ENCODE data around the gene CAND1. TPM values are rescaled to one million over a fixed set of nuclear protein-coding genes. Genes with fewer than 3 reads are reported as not detected.

The CAND1 gene
- total and polyA plus RNA-seq, 10 donors: 14.1 to 111 (median 82.0) TPM

GRCh38 chr12:67237231-67237630 lies 31.9 kb upstream of the CAND1 start:
- TF ChIP-seq POLR2A (IDR thresholded peaks at IDR 0.05): no peak
- TF ChIP-seq POLR2AphosphoS5 (IDR thresholded peaks at IDR 0.05): no peak
- TF ChIP-seq CTCF (IDR thresholded peaks at IDR 0.05 in 8 of 11, conservative IDR thresholded peaks at IDR 0.05 in 3 of 11): no peak
- H3K4me1 ChIP-seq: no peaks in the 10 kb centered on the region

GRCh38 chr12:67239061-67239460 lies 30.1 kb upstream of the CAND1 start:
- Histone ChIP-seq H3K9me3 (peaks cover 0 to 11% (median 8%) of the 10 kb centered on the region in 8 donors), H3K36me3 (no peaks in the 10 kb centered on the region), H3K4me3 (no peak overlapping the region), H3K27me3 (replicated peaks in 1 of 7) (no peaks in the 10 kb centered on the region), H3K4me1 (no peaks in the 10 kb centered on the region), H3K27ac (no peak overlapping the region)
- WGBS, 5 donors: 32 to 76% (median 69%) methylated on average over 2 of the region's 2 CpGs
- intact Hi-C loops (cut with DNase I; ENCODE audit: low total_unique reads): no loop called here
- TF ChIP-seq POLR2A (IDR thresholded peaks at IDR 0.05) (no peak), CTCF (IDR thresholded peaks at IDR 0.05 in 8 of 11, conservative IDR thresholded peaks at IDR 0.05 in 3 of 11) (no peak), POLR2AphosphoS5 (IDR thresholded peaks at IDR 0.05) (no peak)
- no peak for DNase-seq

More at GRCh38 chr12:67237231-67237630, 31.9 kb upstream of the CAND1 start:
- Histone ChIP-seq H3K27me3 (replicated peaks in 1 of 7) (no peaks in the 10 kb centered on the region), H3K4me3 (no peak overlapping the region), H3K27ac (no peak overlapping the region), H3K9me3 (peaks cover 0 to 11% (median 8%) of the 10 kb centered on the region in 8 donors), H3K36me3 (no peaks in the 10 kb centered on the region)
- 63 to 74% (median 68%) methylated on average over 4 of the region's 4 CpGs for WGBS, 5 donors
- DNase-seq: no peak
- intact Hi-C loops (cut with DNase I; ENCODE audit: low total_unique reads): no loop called here

GRCh38 chr12:67241482-67241881 lies 27.7 kb upstream of the CAND1 start:
- no peaks in the 10 kb centered on the region for H3K4me1 ChIP-seq

GRCh38 chr12:67243260-67243659 lies 25.9 kb upstream of the CAND1 start:
- TF ChIP-seq CTCF (IDR thresholded peaks at IDR 0.05 in 8 of 11, conservative IDR thresholded peaks at IDR 0.05 in 3 of 11): no peak
- TF ChIP-seq POLR2A (IDR thresholded peaks at IDR 0.05): no peak
- no peak for TF ChIP-seq POLR2AphosphoS5 (IDR thresholded peaks at IDR 0.05)

More at GRCh38 chr12:67241482-67241881, 27.7 kb upstream of the CAND1 start:
- no peak for TF ChIP-seq POLR2A (IDR thresholded peaks at IDR 0.05)
- TF ChIP-seq CTCF (IDR thresholded peaks at IDR 0.05 in 8 of 11, conservative IDR thresholded peaks at IDR 0.05 in 3 of 11): no peak
- no peak for TF ChIP-seq POLR2AphosphoS5 (IDR thresholded peaks at IDR 0.05)
- Histone ChIP-seq H3K27ac (no peak overlapping the region), H3K9me3 (no peaks in the 10 kb centered on the region), H3K4me3 (no peak overlapping the region), H3K27me3 (replicated peaks in 1 of 7) (no peaks in the 10 kb centered on the region), H3K36me3 (no peaks in the 10 kb centered on the region)
- no peak for DNase-seq
- WGBS, 5 donors: 66 to 88% (median 83%) methylated on average over 3 of the region's 3 CpGs
- intact Hi-C loops (cut with DNase I; ENCODE audit: low total_unique reads): no loop called here

More at GRCh38 chr12:67243260-67243659, 25.9 kb upstream of the CAND1 start:
- Histone ChIP-seq H3K36me3 (no peaks in the 10 kb centered on the region), H3K27ac (no peak overlapping the region), H3K9me3 (no peaks in the 10 kb centered on the region), H3K27me3 (replicated peaks in 1 of 7) (no peaks in the 10 kb centered on the region), H3K4me3 (no peak overlapping the region), H3K4me1 (no peaks in the 10 kb centered on the region)
- DNase-seq: no peak
- intact Hi-C loops (cut with DNase I; ENCODE audit: low total_unique reads): no loop called here

Data from spleen (tissue), 11 donors.